ENCODE results near the gene TEAD1. TPM values are rescaled to one million over a fixed set of nuclear protein-coding genes. Genes with fewer than 3 reads are reported as not detected.

The TEAD1 gene
- total RNA-seq, 2 experiments from 2014 or later: 5.6 to 10.8 TPM

DNA sequence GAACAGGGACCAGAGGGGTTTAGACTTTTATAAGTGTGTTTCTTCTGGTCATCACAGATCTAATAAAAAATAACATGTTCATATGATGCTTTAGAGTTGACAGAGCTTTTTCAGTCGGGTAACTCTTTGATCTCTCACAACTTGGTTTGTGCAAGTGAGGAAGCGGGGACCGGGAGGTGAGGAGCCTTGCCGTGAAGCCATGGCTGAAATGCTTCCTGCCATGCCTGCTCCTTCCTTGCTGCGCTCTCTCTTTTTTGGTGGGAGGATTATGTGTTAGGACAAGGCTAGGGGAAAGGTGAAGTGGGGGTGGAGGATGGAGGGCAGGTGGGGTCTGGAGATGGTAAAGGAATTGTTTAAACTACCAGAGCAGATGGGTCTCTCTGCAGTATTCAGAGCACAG is 23.8 kb downstream of the TEAD1 start:
- Histone ChIP-seq H3K4me2 (ENCODE audit: low read length) (peak overlapping the region; percentile 60), H3K9me3 (ENCODE audit: low read length) (no peaks in the 10 kb centered on the region), H3K4me1 (ENCODE audit: insufficient read depth, low read length, poor library complexity, severe bottlenecking) (peaks cover 37% of the 10 kb centered on the region), H3K4me3 (ENCODE audit: low read depth, low read length, poor library complexity, severe bottlenecking) (no peak overlapping the region), H4K20me1 (ENCODE audit: insufficient read depth, low read length) (no peaks in the 10 kb centered on the region), H3K36me3 (ENCODE audit: insufficient read depth, low read length) (no peaks in the 10 kb centered on the region), H3K9me2 (ENCODE audit: insufficient read depth, low read length) (no peaks in the 10 kb centered on the region), H2AFZ (ENCODE audit: low read length) (peak overlapping the region; percentile 3; the same call in 1 of the 2 replicates), H3K79me2 (ENCODE audit: insufficient read depth, low read depth, low read length) (no peaks in the 10 kb centered on the region), H3K27ac (ENCODE audit: low read depth, low read length, poor library complexity, severe bottlenecking) (no peak overlapping the region)
- TF ChIP-seq CTCF (conservative IDR thresholded peaks at IDR 0.05; ENCODE audit: low read length) (no peak), EZH2phosphoT487 (IDR thresholded peaks at IDR 0.05; ENCODE audit: borderline replicate concordance, low read depth, low read length) (no peak)
- no TSS peak for BruUV-seq (replicated peaks)
- CTCF ChIA-PET (ENCODE audit: unreplicated experiment): no interaction called here
- intact Hi-C loops (cut with micrococcal nuclease; ENCODE audit: unreplicated experiment): no loop called here
- peak; percentile 29 for DNase-seq (ENCODE audit: low spot score)
- POLR2A ChIA-PET: interaction anchor here (0.9 kb wide), 1 partner anchor 15 kb away, joined by 3 read pairs; no protein-coding TSS in a partner anchor

DNA sequence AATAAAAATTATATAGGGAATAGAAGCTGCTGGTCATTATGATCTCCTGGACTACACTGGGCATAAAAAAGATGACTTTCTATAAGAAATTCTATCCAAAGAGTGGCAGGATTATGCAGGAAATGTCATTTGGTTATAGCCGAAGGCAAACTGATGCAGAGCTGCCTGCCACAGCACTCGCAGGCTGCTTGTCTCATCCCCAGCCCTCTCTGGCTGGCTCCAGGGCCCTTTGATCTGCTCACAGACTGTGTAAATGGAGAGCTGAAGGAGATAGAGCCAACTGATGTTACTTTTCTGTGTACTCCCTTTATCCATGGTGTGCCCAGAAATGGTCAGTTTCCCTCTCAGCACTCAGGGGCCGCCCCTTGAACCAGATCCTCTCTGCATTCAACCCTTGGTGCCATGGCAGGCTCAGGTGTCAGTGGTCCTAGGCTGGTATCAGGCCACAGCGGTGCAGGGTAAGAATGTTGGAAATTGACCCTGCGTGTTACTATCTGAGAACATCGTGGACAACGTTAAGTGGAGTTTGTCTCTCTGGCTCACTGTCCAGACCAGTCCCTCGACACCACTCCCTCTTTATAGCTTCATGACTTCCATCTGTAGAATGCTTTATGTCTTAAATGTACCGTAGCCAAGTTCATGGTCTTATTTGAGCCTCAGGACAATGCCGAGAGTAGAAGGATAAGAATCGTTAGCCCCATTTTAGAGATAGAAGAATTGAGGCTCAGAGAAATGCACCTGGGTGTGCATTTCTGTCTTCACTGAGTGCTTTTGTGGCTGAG is 27.8 kb downstream of the TEAD1 start:
- no peak overlapping the region for H3K27ac ChIP-seq (ENCODE audit: low read depth, low read length, poor library complexity, severe bottlenecking)
- intact Hi-C loops (cut with micrococcal nuclease; ENCODE audit: unreplicated experiment): no loop called here
- no peaks in the 10 kb centered on the region for H3K9me3 ChIP-seq (ENCODE audit: low read length)
- H3K4me1 ChIP-seq (ENCODE audit: insufficient read depth, low read length, poor library complexity, severe bottlenecking): peaks cover 12% of the 10 kb centered on the region
- no peaks in the 10 kb centered on the region for H4K20me1 ChIP-seq (ENCODE audit: insufficient read depth, low read length)
- no TSS peak for BruUV-seq (replicated peaks)
- ChIA-PET POLR2A (no interaction called here), CTCF (ENCODE audit: unreplicated experiment) (no interaction called here)
- no peak overlapping the region for H2AFZ ChIP-seq (ENCODE audit: low read length)
- TF ChIP-seq CTCF (conservative IDR thresholded peaks at IDR 0.05; ENCODE audit: low read length) (no peak), EZH2phosphoT487 (IDR thresholded peaks at IDR 0.05; ENCODE audit: borderline replicate concordance, low read depth, low read length) (no peak)
- H3K79me2 ChIP-seq (ENCODE audit: insufficient read depth, low read depth, low read length): no peaks in the 10 kb centered on the region
- no peaks in the 10 kb centered on the region for H3K9me2 ChIP-seq (ENCODE audit: insufficient read depth, low read length)
- DNase-seq (ENCODE audit: low spot score): no peak
- no peaks in the 10 kb centered on the region for H3K36me3 ChIP-seq (ENCODE audit: insufficient read depth, low read length)
- H3K4me3 ChIP-seq (ENCODE audit: low read depth, low read length, poor library complexity, severe bottlenecking): no peak overlapping the region
- no peak overlapping the region for H3K4me2 ChIP-seq (ENCODE audit: low read length)

DNA sequence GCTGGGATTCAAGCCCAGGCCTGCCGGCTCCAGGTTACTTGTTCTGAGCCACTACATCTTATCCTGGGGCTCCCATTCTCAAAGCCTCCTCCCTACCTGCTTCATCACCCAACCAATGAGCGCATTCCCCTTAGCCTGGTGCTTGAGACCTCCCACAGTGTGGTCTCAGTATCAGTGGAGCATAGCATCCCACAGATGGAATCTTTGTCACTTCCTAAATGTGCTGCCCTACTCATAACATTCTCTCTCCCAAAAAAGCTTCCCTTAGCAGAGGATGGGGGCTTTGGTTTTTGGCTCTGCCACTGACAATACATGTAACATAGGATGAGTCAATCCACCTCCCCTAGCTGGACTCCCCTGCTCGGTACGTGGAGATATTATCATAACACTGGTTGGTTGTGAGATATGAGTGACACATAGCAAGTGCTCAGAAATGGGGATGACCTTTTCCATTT is 28.8 kb downstream of the TEAD1 start:
- Histone ChIP-seq H3K9me2 (ENCODE audit: insufficient read depth, low read length) (no peaks in the 10 kb centered on the region), H3K4me2 (ENCODE audit: low read length) (no peak overlapping the region), H3K79me2 (ENCODE audit: insufficient read depth, low read depth, low read length) (no peaks in the 10 kb centered on the region), H4K20me1 (ENCODE audit: insufficient read depth, low read length) (no peaks in the 10 kb centered on the region), H3K27ac (ENCODE audit: low read depth, low read length, poor library complexity, severe bottlenecking) (no peak overlapping the region), H3K4me1 (ENCODE audit: insufficient read depth, low read length, poor library complexity, severe bottlenecking) (peaks cover 3% of the 10 kb centered on the region), H3K9me3 (ENCODE audit: low read length) (no peaks in the 10 kb centered on the region), H3K36me3 (ENCODE audit: insufficient read depth, low read length) (no peaks in the 10 kb centered on the region), H2AFZ (ENCODE audit: low read length) (no peak overlapping the region), H3K4me3 (ENCODE audit: low read depth, low read length, poor library complexity, severe bottlenecking) (no peak overlapping the region)
- CTCF ChIA-PET (ENCODE audit: unreplicated experiment): no interaction called here
- TF ChIP-seq EZH2phosphoT487 (IDR thresholded peaks at IDR 0.05; ENCODE audit: borderline replicate concordance, low read depth, low read length) (no peak), CTCF (conservative IDR thresholded peaks at IDR 0.05; ENCODE audit: low read length) (no peak)
- no peak for DNase-seq (ENCODE audit: low spot score)
- BruUV-seq (replicated peaks): no TSS peak
- POLR2A ChIA-PET: no interaction called here
- intact Hi-C loops (cut with micrococcal nuclease; ENCODE audit: unreplicated experiment): no loop called here
